Activated CD4-positive, alpha-beta T cell treated with anti-CD3 and anti-CD28 coated beads, Interleukin-10, Interleukin-2, amounts not matched to agents 100 ng/mL and 50 ng/mL, durations not matched to agents 16 hours and 8 hours (primary cell): ENCODE results near the gene FGF1.

Source experiments
- DNase-seq: peaks from one replicate; pipeline ENCODE4 v3.0.0-alpha.2; 2020

FGF1 gene

GRCh38 chr5:142694092-142694856, 8.4 kb upstream of the FGF1 start:
- DNase-seq = no peak

DNA sequence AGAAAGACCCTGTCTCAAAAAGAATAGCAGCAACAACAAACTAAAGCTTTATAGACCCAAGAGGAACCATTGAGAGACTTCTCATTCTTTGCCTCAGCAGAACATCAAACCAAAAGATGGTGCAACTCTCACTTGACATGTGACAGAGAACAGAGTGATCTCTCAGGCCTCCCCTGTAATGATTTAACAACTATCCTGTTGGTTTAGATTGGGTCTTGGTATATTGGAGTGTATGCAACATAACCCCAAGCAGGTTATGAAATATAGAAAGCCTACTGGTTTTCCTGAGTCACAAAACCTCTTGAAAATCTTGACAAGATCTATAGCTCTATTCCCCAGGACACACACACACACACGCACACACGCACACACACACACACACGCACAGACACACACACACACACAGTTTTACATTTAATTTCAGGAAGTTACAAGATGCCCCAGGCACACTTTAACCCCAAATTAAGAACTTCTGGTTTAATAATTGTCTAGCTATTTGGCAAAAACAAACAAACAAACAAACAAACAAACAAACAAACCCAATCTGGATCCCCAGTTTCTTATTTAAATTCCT, 6.5 kb upstream of the FGF1 start:
- DNase-seq = no peak

- no peak for DNase-seq
Measured at GRCh38 chr5:142690667-142691066, 4.8 kb upstream of the FGF1 start.

GRCh38 chr5:142689081-142689480, 3.2 kb upstream of the FGF1 start:
- no peak for DNase-seq

DNA sequence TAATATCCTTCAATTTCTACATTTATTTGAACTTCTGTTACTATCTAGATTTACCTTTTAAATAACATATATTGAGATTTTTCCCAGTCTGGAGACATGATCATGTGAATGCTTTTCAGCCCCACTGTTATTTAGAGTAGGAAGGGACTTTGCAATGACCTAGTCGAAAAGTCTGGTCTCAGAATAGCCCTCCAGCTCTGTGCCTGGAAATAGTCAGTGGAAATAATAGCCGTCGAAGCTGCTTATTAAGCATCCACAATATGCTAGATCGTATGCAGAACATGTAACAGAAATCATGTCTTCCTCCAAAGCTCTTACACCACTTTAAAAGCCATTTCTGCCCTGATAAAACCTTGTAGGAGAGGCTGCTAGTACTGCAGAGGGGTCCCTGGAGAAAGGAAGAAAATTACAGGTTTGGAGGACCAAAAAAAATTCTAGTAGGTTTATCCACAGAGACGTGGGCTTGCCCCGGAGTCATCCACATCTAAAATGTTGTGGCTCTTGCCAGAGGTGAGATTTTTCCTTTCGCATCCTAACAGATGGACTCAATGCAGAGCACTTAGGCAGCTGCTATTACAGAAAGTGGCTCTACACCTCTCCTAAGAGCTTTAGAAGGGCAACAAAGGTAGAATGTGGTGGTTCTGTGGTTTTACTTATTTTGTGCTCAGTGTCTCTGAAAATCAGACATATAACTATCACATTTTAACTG, 2.5 kb upstream of the FGF1 start:
- no peak for DNase-seq

DNA sequence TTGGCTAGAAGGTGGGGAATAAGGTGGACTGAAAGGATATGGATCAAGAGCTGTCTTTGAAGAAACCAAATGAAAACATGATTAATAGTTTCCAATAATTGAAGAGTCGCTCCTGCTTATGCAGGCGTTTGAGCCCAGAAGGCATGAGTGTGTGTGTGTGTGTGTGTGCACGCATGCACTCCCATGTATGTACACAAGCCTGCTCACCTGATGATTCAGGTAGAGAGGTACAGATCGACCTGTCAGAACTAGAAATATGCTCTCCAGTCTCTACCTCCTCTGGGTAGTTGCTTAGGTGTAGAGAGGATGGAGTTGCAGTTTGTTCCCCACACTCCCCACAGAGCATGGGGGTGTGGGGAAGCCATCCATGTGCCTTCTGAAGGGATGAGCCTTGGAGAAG, 1.1 kb upstream of the FGF1 start:
- no peak for DNase-seq

DNA sequence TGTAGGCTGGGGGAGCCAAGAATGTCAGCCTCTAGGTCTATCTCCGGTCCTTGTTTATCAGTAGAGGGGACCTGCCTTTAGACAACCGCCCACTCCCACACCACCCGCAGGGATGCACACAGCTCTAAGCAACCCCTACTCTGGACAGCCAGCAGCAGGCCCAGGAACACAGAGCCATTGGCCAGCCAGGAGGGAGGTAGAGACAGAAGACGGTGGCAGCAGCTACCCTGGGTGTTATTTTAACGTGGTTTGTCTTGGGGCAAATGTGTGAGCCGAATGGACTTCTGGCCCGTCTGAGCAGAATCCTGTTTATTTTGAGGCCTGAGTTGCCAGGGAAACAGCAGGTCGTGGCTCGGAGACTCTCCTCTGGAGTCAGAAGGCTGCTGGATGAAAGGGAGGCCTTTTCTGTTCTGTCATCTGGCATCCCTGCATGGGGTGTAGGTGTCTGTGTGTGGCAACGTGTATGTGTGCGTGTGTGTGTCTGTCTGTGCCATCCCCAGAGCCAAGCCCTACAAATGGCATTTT, 382 bp upstream of the FGF1 start:
- no peak for DNase-seq

DNA sequence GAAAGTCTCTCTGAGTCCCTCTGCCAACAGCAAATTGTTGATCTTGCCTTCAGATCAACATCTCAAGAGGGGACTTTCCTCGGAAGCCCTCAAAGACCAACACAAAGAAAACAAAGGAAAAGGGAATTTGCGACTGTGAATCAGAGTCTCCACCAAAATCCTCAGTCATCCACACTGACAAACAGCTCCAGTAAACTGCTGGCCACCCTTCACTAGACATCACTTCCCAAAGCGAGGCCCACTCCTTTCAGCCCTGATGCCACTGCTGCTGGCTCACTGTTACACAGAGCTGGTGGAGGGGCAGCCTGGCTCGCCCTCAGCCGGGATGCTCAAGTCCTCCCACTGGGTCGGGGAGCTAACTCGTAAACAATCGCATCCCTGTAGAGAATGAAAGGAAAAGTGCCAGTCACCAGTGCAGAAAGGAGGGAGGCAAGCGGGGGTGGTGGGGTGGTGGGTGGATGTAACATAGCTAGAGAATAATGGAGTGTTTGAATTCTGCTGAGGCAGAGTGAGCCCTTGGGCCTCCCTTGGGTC, 1.3 kb downstream of the FGF1 start:
- no peak for DNase-seq

DNA sequence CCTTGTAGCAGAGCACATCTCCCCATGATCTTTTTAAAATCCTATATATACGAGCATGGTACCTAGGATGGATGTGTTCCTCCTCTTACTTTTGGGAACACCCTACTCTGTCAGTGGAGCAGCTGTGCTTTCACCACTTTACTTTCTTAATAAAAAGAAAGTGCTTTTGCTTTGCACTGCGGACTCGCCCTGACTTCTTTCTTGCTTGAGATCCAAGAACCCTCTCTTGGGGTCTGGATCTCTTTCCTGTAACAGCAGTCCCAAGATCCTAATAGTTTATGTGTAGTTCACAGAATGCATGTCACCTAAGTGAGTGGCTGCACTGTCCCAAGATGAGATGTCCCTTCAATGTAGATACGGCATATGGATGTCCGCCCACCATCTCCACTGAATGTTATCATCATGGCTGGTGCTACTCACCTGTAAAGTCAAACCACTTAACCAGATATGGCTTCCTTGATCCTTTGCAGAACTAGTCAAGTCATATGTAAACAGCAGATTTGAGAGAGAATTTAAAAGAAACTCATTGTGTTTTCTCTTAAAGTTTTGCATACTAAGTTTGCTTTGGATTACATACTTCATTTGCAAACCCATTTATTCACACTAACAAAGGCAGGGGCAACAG, 1.9 kb downstream of the FGF1 start:
- no peak for DNase-seq

DNA sequence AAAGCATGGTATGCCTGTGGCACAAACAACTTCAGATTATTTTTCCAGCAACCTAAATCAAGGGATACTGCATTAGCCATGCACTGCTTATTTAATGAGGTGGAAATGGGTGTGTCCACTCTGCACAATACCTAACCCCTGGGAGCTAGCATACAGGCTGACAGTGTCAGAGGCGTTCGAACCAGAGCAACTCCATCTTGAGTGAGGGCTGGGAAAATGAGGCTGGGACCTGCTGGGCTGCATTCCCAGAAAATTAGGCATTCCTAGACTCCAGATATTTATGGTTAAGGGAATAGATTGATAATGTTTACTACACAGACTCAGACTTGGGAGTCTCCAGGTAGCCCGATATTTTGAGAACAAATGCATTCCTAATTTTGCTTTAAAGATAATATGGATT, 2.8 kb downstream of the FGF1 start:
- no peak for DNase-seq

GRCh38 chr5:142680605-142681259, 5.2 kb downstream of the FGF1 start:
- DNase-seq = no peak

- DNase-seq = no peak
Measured at GRCh38 chr5:142679744-142680143, 6.1 kb downstream of the FGF1 start.

- no peak for DNase-seq
Measured at GRCh38 chr5:142678529-142678928, 7.4 kb downstream of the FGF1 start.

- DNase-seq = no peak
Measured at GRCh38 chr5:142677198-142677597, 8.7 kb downstream of the FGF1 start.

GRCh38 chr5:142676318-142676717, 9.6 kb downstream of the FGF1 start:
- no peak for DNase-seq

- no peak for DNase-seq
Measured at GRCh38 chr5:142674531-142675469, 11.1 kb downstream of the FGF1 start.

DNA sequence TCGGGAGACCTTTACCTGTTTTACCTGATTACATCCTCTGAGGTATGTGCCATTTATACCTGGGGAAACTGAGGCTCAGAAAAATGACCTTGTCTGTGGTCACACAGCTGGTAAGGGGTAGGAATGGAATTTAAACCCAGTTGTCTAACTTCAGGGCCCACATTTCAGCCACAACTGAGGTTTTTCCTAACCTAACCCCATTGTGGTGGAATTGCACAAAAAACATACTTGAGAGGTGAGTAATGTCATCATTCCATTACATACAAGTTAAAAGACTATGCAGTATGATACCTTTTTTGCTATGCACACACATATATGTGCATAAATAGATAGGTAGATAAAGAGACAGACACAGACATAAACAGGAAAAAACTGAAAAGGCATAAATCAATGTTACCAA, 14.1 kb downstream of the FGF1 start:
- DNase-seq = no peak

- DNase-seq = no peak
Measured at GRCh38 chr5:142671266-142671665, 14.6 kb downstream of the FGF1 start.

- DNase-seq = no peak
Measured at GRCh38 chr5:142670804-142671203, 15.1 kb downstream of the FGF1 start.

DNA sequence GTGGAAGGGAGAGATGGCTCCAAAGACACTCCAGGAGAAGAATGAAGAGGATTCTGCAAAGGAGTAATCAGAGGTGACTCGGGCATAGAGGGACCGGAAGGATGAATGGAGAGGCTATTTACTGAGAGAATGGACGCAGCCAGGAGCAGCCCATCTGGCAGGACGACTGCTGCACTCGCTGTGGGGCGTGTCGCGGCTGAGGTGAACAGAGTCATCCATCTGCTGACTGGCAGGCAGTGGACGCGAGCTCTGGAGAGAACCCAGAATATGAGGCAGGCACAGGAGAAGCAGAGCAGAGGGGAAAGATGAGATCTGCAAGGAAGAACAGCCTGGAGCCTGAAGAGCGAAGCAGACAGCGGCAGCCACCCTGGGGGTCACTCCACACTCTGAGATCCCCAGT, 16.4 kb downstream of the FGF1 start:
- no peak for DNase-seq

- DNase-seq = no peak
Measured at GRCh38 chr5:142668336-142668735, 17.6 kb downstream of the FGF1 start.

- DNase-seq = no peak
Measured at GRCh38 chr5:142667831-142668230, 18.1 kb downstream of the FGF1 start.
